Right atrium auricular region (tissue), 2 donors: Measurements from ENCODE around the gene ERP29. TPM values are rescaled to one million over a fixed set of nuclear protein-coding genes. Genes with fewer than 3 reads are reported as not detected.
"Not testable (repeated sequence)": the region's sequence is repeated elsewhere in the genome, so short reads cannot be mapped to it uniquely, and the experiment has no call there.

ENCODE experiments used
- DNase-seq: peaks from one replicate; pipeline ENCODE4 v3.0.0-alpha.2; 2019; ENCODE audit warnings: low spot score
- H3K27ac ChIP-seq, 2 donors: fragments of 200-600 bp; sonication (generic); 1 replicate in 1 of 2; 2 replicates in 1 of 2; pipeline ENCODE4 v1.5.1; 2016 to 2019
- H3K27me3 ChIP-seq, 2 donors: fragments of 200-600 bp; sonication (generic); one replicate each; pipeline versions ENCODE4 v1.5.1 to v1.6.0; 2017 to 2019
- H3K36me3 ChIP-seq: fragments of 200-600 bp; sonication (generic); one replicate; pipeline ENCODE4 v1.5.1; 2016
- H3K4me1 ChIP-seq, 2 donors: fragments of 200-600 bp; sonication (generic); one replicate each; pipeline versions ENCODE4 v1.5.1 to v1.6.0; 2017 to 2019
- H3K4me3 ChIP-seq, 2 donors: fragments of 200-600 bp; sonication (generic); 1 replicate in 1 of 2; 2 replicates in 1 of 2; pipeline ENCODE4 v1.5.1; 2017 to 2019; ENCODE audit warnings: mild to moderate bottlenecking in 1 of 2, moderate library complexity in 1 of 2
- H3K9me3 ChIP-seq, 2 donors: fragments of 200-600 bp; sonication (generic); one replicate each; pipeline ENCODE4 v1.5.1; 2019
- CTCF ChIP-seq, 2 donors: fragments of 200-600 bp; sonication (generic); IDR thresholded peaks; one replicate each; pipeline ENCODE4 v1.5.1; 2019; ENCODE audit warnings: antibody characterized with exemption in 2 of 2
- total RNA-seq, 2 donors: library from RNA; depleted of rRNA; stranded (reverse); fragments of >200 nt; gene quantifications; one replicate each; pipeline ENCODE4 v1.1.0, GENCODE V29; 2016

Gene ERP29
- total RNA-seq, 2 donors from 2014 or later: 20.9 to 26.8 TPM

- Histone ChIP-seq H3K4me3 (no peak overlapping the region), H3K27me3 (no peaks in the 10 kb centered on the region), H3K27ac (no peak overlapping the region), H3K9me3 (no peaks in the 10 kb centered on the region), H3K36me3 (peaks cover 44% of the 10 kb centered on the region), H3K4me1 (no peaks in the 10 kb centered on the region)
- TF ChIP-seq CTCF (IDR thresholded peaks at IDR 0.05): no peak
- DNase-seq: no peak
These were observed 18.2 kb downstream of the ERP29 start for GRCh38 chr12:112031472-112031871.

GRCh38 chr12:112032292-112032691 is 19.1 kb downstream of the ERP29 start:
- no peak overlapping the region for H3K27ac ChIP-seq
- no peak for TF ChIP-seq CTCF (IDR thresholded peaks at IDR 0.05)
- no peaks in the 10 kb centered on the region for H3K4me1 ChIP-seq
- H3K9me3 ChIP-seq: no peaks in the 10 kb centered on the region
- peaks cover 50% of the 10 kb centered on the region for H3K36me3 ChIP-seq
- H3K4me3 ChIP-seq: no peak overlapping the region
- no peak for DNase-seq
- no peaks in the 10 kb centered on the region for H3K27me3 ChIP-seq

GRCh38 chr12:112035219-112035785 is 22.1 kb downstream of the ERP29 start:
- DNase-seq: no peak
- Histone ChIP-seq H3K4me3 (no peak overlapping the region), H3K9me3 (no peaks in the 10 kb centered on the region), H3K4me1 (no peaks in the 10 kb centered on the region), H3K27ac (no peak overlapping the region), H3K27me3 (no peaks in the 10 kb centered on the region), H3K36me3 (peaks cover 58% of the 10 kb centered on the region)
- no peak for TF ChIP-seq CTCF (IDR thresholded peaks at IDR 0.05)

GRCh38 chr12:112036614-112037013 is 23.4 kb downstream of the ERP29 start:
- not testable (repeated sequence) for H3K27ac ChIP-seq, DNase-seq, H3K4me3 ChIP-seq, H3K27me3 ChIP-seq, H3K9me3 ChIP-seq, H3K4me1 ChIP-seq
- peaks cover 67% of the 10 kb centered on the region for H3K36me3 ChIP-seq

GRCh38 chr12:112046003-112046402 is 32.8 kb downstream of the ERP29 start:
- Histone ChIP-seq H3K9me3 (no peaks in the 10 kb centered on the region), H3K4me3 (no peak overlapping the region), H3K27ac (no peak overlapping the region), H3K36me3 (peaks cover 87% of the 10 kb centered on the region), H3K27me3 (no peaks in the 10 kb centered on the region), H3K4me1 (no peaks in the 10 kb centered on the region)
- TF ChIP-seq CTCF (IDR thresholded peaks at IDR 0.05): no peak
- no peak for DNase-seq

GRCh38 chr12:112049351-112049750 is 36.1 kb downstream of the ERP29 start:
- TF ChIP-seq CTCF (IDR thresholded peaks at IDR 0.05): no peak
- H3K36me3 ChIP-seq: peaks cover 81% of the 10 kb centered on the region
- no peak overlapping the region for H3K27ac ChIP-seq
- H3K4me1 ChIP-seq: no peaks in the 10 kb centered on the region
- no peaks in the 10 kb centered on the region for H3K27me3 ChIP-seq
- no peaks in the 10 kb centered on the region for H3K9me3 ChIP-seq
- DNase-seq: no peak
- H3K4me3 ChIP-seq: no peak overlapping the region
